ENCODE measurements around the gene CFAP70.

- no peak for TF ChIP-seq CTCF (IDR thresholded peaks at IDR 0.05; ENCODE audit: low read length)
- TF ChIP-seq EZH2 (IDR thresholded peaks at IDR 0.05; ENCODE audit: borderline replicate concordance, low read length) = no peak
Measured at GRCh38 chr10:73357166-73357565, 1.5 kb downstream of the CFAP70 start.
